HT-29 (cell line): ENCODE measurements around the gene PTTG1IP2. TPM values are rescaled to one million over a fixed set of nuclear protein-coding genes. Genes with fewer than 3 reads are reported as not detected.

Experiments used
- DNase-seq: peaks from one replicate; pipeline ENCODE4 v3.0.0-alpha.2; 2015; ENCODE audit warnings: low spot score
- total RNA-seq: library from RNA; depleted of rRNA; stranded (reverse); fragments of >200 nt; shearing (Covaris generic); gene quantifications from 2 replicates; pipeline ENCODE4 v1.2.3, GENCODE V29; 2014; rRNA removed

Gene PTTG1IP2
- not detected in 2 replicates for total RNA-seq

DNA sequence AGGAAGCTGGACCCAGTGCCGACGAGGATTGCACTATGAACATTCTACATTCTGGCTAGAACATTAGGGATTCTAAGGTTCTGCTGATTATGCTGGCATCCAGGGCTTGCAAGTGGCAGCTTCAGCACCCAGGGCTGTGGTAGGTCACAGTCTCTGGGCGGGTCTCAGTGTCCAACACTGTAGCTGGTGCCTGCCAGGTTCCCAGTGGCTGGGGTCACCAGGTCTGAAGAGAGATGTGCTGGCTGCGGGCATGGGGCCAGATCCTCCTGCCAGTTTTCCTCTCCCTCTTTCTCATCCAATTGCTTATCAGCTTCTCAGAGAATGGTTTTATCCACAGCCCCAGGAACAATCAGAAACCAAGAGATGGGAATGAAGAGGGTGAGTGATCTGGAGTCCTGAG lies at the start of gene PTTG1IP2:
Gene PTTG1IP2, plus strand, starts transcription at position 86 of the 400 bp plus-strand sequence. Its CDS starts 148 bp downstream, at position 234.
- no peak for DNase-seq

DNA sequence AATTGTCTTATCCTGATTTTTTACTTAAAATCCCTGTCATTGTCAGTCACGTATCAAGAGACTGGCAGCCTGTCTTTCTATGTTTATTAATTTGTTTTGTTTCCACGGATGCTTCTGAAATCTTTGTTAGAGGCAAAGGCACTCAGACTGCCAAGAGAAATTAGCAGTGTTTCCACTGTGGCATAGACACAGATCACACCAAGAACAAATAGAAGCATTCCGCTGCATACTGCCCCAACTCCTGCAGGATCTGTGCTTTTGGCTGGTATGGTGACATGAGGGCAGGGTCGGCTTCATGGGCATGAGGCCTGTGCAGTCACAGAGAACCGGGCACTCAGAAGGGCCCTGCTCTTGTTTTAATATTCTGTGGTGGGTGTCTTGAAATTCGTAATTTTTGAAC lies 47.8 kb upstream of the PTTG1IP2 start:
- no peak for DNase-seq

DNA sequence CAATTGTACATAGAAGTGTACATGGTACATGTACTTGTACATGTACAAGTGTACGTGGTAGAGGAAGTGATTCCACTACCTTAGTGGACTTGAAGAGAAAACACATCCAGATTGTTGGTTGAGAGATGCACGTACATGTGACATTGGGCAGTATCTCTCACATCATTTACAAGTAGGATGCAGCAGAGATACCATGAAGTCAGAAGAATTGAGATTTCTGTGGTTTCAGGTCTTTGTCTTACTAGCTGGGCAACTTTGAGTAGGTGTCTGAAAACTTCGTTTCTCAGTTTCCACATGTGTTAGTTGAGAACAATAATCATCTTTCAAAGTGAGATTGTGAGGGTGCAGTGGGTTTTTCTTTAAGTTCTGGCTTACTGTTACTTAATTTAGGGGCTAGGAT lies 44.7 kb upstream of the PTTG1IP2 start:
- no peak for DNase-seq

DNA sequence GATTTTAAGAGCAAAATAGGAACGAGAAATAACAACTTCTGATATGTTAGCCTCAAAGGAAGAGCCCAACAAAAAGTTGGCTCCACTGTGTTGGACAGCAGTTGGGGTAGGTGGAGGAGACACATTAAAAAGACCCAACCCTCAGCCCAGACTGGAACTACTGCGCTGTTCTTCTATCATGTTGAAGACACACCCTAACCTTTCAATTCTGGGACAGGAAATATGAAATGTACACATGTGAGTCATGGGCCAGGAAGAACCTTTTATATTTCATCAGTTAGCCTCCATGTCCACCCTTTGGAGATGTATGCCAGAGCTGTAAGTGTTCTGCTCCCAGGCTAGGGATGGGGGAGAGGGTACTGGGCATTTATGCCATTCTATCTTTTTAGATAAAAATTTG lies 44.1 kb upstream of the PTTG1IP2 start:
- DNase-seq = peak; percentile 39

DNA sequence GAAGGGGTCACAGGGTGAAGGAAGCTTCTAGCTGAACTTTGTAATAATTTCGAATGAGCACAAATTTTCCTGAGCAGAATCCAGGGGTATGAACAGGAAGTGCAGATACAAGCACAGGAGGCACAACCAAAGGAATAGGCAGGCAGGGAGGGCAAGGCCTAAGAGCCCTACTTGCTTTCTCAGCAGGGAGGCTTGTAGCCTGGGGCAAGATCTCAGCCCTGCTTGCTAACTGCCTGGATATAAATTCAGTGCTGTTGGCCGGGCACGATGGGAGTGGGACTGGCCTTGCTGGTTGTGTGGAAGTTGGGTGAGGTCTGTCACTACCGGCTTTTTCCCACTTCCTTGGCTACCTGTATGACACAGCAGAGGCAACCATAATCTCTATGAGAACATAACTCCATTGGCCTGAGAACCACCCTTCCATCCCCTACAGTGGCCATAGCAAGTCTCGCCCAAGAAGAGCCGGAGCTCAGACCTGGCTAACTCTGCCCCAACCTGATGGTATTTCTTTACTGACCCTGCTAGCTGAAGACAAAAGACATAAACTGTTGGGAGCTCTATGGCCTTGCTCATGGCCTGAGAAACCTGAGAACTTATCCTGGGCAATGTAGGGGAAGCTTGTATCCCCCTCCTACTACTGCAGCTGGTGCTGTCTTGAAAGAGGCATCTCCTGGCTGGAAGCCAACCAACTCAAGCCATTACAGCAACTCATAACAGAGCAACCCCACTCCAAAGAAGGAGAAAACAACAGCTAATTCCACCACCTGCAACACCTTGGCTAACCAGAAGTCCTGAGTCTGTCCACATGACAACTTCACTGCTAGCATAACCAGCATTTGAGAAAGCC lies 38.6 kb upstream of the PTTG1IP2 start:
- no peak for DNase-seq

DNA sequence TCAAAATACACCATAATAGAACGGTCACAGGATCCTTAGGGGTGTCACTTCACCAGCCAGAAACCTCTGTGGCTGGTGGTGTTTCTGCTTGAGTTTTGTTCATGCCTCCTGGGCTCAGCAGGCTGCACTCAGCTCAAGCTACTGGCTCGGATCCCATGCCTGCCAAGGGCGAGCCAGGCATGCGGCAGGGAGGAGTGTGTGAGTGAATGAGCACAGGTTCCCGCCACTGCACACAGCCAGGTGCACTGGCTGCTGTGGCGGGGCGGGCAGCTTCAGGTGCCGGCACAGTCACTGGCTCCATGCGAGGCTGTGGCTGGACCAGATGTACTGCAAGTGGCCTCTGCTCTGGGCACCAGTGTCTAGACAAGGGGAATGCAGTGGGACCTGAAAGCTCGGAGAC lies 36.7 kb upstream of the PTTG1IP2 start:
- no peak for DNase-seq

DNA sequence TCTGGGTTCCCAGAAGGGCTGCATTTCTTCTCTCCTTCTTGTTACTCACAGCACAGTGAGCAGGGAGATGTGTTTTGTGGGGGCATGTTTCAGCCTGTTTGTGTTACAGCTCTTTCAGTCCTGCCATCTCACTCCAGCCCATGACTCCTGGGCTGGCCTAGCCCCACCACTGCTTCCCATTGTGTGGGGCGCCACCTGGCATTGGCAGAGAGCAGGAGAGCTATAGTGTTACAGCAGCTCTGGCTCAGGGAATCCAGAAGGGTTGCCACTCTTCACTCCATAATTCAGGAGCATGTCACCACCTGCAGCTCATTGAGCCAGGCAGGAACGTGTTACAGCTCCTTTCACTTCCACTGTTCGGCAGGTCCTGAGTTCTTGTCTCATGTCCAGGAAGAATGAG lies 36.2 kb upstream of the PTTG1IP2 start:
- no peak for DNase-seq

DNA sequence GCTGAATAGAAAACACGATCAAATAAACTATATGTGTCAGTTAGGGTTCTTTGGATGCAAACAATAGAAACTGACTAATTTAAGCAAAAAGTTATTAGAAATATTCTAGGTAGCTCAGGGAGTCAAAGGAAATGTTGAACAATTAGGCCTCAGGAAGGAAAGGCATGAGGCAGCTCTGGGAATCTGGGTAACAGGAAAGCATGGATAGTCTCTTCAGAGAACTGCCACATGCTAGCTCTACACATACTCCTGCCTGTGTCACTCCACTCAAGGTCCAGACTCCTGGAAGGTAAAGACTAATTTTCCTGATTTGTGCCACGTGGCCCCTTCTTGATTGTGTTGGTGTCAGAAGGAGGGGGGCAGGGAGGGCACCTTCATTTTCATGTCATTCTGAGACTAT lies 23.8 kb upstream of the PTTG1IP2 start:
- no peak for DNase-seq

DNA sequence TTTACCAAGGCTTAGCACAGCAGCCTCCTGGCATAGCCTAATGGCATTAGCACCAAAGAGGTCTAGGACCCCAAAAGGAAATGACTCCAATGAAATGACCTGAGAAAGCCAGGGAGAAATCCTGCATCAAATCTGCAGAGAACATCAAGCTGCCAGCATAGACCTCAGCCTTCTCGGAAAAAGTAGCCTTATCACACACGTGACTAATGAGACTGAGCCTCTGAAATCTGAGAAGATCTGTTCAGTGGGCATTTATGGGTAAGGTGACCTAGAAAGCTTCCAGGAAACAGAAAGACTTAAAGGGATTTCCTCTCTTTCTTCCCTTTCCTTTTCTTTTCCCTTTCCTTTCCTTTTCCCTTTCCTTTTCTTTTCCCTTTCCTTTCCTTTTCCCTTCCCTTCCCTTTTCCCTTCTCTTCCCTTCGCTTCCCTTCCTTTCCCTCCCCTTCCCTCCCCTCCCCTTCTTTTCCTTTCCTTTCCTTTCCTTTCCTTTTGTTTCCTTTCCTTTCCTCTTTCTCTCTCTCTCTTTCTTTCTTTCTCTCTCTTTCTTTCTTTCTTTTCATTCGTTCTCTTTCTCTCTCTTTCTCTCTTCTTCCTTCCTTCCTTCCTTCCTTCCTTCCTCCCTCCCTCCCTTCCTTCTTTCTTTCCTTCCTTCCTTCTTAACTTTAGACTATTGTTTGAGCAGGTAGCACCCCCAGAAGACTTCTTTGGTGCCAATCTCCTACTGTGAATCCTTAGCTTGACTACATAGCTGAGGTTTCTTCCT lies 23.1 kb upstream of the PTTG1IP2 start:
- no peak for DNase-seq

DNA sequence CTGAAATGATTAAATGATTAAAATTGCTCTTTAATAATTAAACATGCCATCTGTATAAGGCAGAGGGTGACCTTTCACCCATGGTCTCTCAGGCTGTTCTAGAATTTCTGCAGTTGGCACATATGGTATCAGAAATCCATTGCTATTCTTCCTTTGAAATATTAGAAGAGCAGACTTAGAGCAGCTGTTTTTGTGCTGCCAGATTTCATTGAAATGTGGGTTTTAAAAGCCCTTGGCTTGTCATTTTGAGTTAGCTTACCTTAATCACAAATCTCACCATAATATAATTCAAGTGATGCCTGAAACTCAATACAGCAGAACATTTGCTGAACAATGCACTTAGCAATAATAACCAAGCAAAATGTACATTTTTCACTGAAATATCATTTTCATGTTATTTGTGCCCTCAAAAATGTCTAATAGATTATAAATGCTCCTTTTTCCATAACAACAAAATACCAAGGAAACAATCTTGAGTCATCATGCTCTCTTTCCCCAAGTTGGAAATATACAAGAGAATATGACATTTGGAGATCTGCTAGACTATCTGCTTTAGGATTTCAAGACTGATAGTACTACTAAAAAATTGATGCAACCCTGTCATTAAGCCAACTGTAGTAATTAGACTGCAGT lies 16.1 kb upstream of the PTTG1IP2 start:
- no peak for DNase-seq

DNA sequence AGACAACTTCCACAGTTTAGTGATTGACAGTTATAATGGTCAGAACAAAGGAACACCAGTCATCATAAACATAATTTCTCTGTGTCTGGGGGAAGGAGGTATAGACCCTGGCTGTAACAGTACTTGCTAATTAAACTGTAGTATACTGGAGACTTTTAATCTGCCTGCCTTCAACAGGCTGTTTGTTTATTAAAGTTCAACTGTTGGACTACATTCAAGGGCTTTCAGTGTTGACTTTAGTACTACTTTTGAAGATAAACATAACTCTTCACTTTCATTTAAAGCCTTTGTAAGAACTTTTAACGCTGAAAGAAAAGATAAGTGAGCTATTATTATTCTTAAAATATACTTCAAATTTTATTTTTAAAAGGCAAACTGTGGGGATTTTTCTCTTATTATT lies 15.5 kb upstream of the PTTG1IP2 start:
- DNase-seq = no peak

DNA sequence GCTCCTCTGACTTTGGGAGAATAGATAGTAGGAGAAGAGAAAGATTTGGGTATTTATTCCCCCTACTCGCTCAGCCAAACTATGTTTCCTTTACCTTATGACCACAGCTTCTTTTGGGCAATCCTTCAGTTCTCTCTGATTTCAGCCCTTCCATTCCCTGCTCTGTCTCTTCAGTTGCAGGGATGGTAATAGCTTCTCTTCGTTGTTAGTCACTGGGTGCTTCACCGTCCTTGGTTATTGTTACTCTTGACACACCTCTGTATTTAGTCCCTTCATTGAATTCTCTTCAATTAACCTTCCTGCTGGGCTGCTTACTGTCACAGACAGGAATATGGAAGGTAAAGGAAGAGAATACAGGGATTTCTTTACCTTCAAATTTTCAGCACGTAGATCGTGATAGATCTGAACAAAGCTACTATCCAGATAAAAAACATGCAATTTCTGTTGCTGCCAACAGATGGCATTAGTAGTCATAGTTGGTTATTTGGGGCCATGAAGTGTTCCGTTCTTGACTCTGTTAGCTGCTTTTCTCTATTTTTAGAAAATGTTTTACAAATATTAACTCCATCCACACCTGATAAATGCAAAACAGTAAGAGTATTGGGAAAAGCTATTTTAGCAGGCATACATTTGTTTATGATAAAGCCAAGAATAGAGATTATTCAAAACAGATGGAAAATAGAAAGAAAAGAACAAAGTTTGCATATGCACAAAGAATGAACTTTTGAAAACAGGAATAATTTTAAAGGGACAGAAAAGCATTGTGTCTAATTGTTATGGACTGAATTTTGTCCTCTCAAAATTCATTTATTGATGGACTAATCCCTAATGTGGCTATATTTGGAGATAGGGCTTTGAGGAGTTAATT lies 14.0 kb upstream of the PTTG1IP2 start:
- DNase-seq = peak; percentile 50

DNA sequence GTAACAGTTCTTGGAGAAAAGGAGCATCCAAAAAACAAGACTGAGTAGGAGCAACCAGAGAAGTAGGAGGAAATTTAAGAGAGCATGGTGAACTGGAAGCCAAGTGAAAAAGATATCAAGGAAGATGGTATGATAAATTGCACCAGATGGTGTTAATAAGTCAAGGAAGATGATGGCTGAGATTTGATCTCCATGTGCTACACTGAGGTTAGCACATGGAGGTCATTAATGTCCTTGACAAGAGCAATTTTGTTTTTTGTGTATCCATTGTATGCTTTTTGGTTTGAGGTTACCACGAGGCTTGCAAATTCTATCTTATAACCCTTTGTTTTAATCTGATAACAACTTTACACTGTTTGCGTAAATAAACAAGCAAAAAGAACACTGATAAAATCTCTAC lies 11.3 kb upstream of the PTTG1IP2 start:
- DNase-seq = no peak

DNA sequence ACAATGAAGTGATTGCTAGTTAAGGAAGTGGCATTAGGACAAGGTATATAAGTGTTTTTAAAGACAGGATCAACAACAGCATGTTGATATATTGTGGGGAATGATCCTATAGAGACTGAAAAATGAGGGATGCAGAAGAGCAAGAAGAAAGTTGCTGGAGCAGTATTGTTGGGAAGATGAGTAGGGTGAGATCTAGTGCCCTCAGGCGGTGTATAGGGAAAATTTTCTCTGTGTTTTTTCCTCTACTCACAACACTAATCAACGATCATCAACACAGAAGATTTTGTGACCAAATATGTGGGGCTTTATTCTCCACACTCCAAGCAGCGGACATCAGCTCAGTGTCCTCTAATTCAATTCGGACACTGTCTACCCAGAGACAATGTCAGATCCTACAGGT lies 9.6 kb upstream of the PTTG1IP2 start:
- DNase-seq = peak; percentile 40

DNA sequence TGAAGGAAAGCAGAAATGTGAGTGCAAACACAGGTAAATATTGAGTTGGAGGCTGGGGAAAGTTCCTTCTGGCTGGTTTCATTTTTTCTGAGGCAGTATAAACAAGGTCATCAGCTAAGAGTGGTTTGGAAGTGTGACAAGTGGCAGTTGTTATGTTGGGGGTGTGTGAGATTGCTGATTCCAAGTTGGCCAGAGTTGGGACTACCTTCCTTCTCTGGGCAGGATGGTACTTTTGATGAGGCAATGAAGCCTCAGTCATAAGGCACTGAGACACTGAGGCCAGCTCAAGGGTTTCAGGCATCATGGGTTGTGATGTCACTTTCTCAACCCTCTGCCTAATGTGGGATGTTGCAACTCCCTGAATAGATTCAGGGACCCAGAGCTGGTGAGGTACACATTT lies 8.2 kb upstream of the PTTG1IP2 start:
- no peak for DNase-seq

DNA sequence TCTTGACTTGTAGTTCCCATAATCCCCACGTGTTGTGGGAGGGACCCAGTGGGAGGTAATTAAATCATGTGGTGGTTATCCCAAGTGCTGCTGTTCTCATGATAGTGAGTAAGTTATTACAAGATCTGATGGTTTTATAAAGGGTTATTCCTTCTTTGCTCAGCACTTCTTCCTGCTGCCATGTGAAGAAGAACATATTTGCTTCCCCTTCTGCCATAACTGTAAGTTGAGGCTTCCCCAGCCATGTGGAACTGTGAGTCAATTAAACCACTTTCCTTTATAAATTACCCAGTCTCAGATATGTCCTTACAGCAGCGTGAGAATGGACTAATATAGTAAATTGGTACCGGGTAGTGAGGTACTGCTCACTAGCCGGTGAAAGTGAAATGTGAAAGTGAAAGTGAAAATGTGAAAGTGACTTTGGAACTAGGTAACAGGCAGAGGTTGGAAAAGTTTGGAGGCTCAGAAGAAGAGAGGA lies 6.2 kb upstream of the PTTG1IP2 start:
- peak; percentile 11 for DNase-seq

DNA sequence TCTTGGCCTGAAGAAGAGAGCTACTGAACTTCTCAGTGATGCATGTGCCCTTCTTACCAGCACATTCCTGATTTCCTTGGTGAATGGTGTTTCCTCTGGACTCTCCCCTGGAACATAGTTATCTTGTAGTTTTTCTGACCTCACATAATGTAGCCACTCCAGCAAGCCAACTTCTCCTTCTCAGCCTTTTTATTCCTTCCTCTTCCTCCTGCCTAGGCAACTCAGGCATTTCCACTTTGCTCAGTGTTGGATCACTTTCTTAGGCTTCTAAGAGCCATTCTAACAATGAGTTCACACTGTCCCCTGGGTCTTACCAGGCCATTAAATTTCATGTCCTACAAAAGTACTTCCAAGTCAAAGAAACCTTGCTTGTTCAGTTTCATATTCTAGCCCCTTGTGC lies 3.6 kb upstream of the PTTG1IP2 start:
- no peak for DNase-seq

DNA sequence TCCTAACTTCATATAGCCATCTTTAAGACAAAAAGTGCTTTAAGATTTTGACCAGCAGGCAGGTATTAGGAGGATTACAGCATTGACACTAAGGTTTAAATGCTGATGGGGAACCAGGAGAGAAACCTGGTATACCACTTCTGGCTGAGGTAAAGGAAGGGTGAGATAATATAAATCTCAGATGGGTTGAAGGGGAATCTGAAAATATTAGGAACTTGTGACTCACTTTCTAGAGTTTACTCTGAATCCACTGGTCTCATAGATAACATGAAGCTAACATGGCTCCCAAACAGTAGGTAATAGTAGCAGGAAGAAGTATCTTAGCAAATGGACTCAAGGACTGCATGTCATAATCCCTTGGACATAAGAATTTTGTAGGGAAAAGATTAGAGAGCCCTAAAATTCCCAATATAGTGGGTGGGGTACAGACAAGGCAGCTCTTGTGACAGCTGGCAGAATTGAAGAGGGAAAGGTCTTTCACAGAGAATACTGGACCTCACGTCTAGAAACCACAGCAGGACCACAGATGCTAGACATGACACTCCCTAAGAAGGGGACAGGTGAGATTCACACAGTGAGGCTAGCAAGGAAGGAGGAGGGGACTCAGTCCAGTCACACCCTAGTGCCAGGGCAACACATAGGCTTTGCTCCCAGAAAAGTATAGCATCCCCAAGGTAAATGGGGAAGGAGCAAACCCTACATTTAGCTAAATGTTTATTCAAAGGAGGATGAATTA lies 3.5 kb downstream of the PTTG1IP2 start:
- DNase-seq = no peak

DNA sequence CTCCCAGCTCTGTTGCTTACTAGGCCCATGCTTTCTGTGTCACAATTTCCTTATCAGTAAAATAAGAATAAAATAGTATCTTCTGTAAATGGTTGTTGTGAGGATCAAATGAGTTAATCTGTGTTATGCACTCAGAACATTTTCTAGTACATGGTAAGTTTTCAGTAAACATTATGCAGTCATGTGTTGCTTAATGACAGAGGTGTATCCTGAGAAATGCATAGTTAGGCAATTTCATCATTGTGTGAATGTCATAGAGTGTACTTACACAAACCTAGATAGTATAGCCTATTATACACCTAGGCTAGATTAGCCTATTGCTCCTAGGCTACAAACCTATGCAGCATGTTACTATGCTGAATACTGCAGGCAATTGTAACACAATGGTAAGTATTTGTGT lies 4.4 kb downstream of the PTTG1IP2 start:
- no peak for DNase-seq
